Karpas-422 (cell line): ENCODE measurements around the gene HNRNPUL2. TPM values are rescaled to one million over a fixed set of nuclear protein-coding genes. Genes with fewer than 3 reads are reported as not detected.
A peak's percentile ranks its signal among the peaks of the same experiment; 100 is the strongest.
"Not testable (repeated sequence)": the region's sequence is repeated elsewhere in the genome, so short reads cannot be mapped to it uniquely, and the experiment has no call there.

Experiments
- DNase-seq: peaks from one replicate; pipeline ENCODE4 v3.0.0-alpha.2; 2015
- H2AFZ ChIP-seq: fragments of 200-600 bp; sonication (generic); 2 replicates; pipeline ENCODE4 v1.6.1; 2014; ENCODE audit warnings: antibody characterized with exemption, low read length, mixed read lengths
- H3K27ac ChIP-seq: fragments of 200-600 bp; sonication (generic); 2 replicates; pipeline ENCODE4 v1.5.1; 2014; ENCODE audit warnings: mild to moderate bottlenecking, low read length, moderate library complexity
- H3K27me3 ChIP-seq: fragments of 200-600 bp; sonication (generic); 2 replicates; pipeline ENCODE4 v1.6.1; 2014; ENCODE audit warnings: low read length, mixed read lengths
- H3K36me3 ChIP-seq: fragments of 200-600 bp; sonication (generic); 2 replicates; pipeline ENCODE4 v1.6.1; 2014; ENCODE audit warnings: low read length, mixed read lengths; ENCODE audit not compliant: insufficient read depth
- H3K4me1 ChIP-seq: fragments of 200-600 bp; sonication (generic); 2 replicates; pipeline ENCODE4 v1.6.1; 2014; ENCODE audit warnings: mild to moderate bottlenecking, low read length, mixed read lengths
- H3K4me2 ChIP-seq: fragments of 200-600 bp; sonication (generic); 2 replicates; pipeline ENCODE4 v1.6.1; 2014; ENCODE audit warnings: low read length, low read depth, mild to moderate bottlenecking; ENCODE audit not compliant: poor library complexity, severe bottlenecking
- H3K4me3 ChIP-seq: fragments of 200-600 bp; sonication (generic); 2 replicates; pipeline ENCODE4 v1.5.1; 2014; ENCODE audit warnings: mild to moderate bottlenecking, antibody characterized with exemption, low read length, mixed read lengths
- H3K79me2 ChIP-seq: fragments of 200-600 bp; sonication (generic); 2 replicates; pipeline ENCODE4 v1.6.1; 2014; ENCODE audit warnings: mild to moderate bottlenecking, low read length, mixed read lengths
- H3K9ac ChIP-seq: fragments of 200-600 bp; sonication (generic); 2 replicates; pipeline ENCODE4 v1.6.0; 2014; ENCODE audit warnings: low read length
- H3K9me2 ChIP-seq: fragments of 200-600 bp; sonication (generic), shearing (Covaris generic); replicated peaks from 2 replicates; pipeline ENCODE4 v1.6.0; 2014; ENCODE audit warnings: mild to moderate bottlenecking, low read length, moderate library complexity; ENCODE audit not compliant: insufficient read depth
- H3K9me3 ChIP-seq: fragments of 300-700, 200-600 bp; sonication (generic); 2 replicates; pipeline ENCODE4 v1.6.1; 2014; ENCODE audit warnings: low read length, mixed read lengths
- H4K20me1 ChIP-seq: fragments of 200-600 bp; sonication (generic); 2 replicates; pipeline ENCODE4 v1.6.1; 2014; ENCODE audit warnings: mild to moderate bottlenecking, antibody characterized with exemption, low read length, low read depth; ENCODE audit not compliant: insufficient read depth
- total RNA-seq: library from RNA; depleted of rRNA; stranded (reverse); fragments of >200 nt; shearing (Covaris generic); gene quantifications from 2 replicates; pipeline ENCODE4 v1.2.3, GENCODE V29; 2014; ENCODE audit warnings: low replicate concordance

Gene HNRNPUL2
- total RNA-seq, 1 experiment from 2014 or later = 13.9 TPM

DNA sequence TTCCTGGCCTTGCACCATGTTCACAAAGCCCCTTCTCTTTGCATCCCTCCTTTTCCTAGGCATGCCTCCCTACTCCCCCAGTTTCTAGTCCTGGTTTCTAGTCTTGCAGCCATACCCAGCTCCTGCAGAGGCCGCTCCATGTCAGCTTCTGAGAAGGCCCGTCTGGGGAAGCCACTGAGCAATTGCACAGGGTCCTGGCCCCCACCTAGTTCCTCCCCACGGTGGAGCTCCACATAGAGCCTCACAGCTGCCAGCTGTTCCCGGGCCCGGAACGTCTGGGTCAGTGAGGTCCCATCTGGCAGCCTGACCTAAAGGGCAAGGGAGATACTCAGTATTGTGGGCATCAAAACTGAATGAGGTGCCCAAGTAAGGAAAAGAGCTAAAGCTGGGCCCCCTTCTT is 50.6 kb downstream of the HNRNPUL2 start:
- Histone ChIP-seq H3K9ac (peak overlapping the region; percentile 97; the same call in 1 of the 2 replicates), H4K20me1 (no peaks in the 10 kb centered on the region; the same call in 1 of the 2 replicates), H3K9me3 (no peaks in the 10 kb centered on the region), H3K4me3 (no peak overlapping the region; the same call in 1 of the 2 replicates), H3K9me2 (no peaks in the 10 kb centered on the region), H3K79me2 (peaks cover 55% of the 10 kb centered on the region), H3K36me3 (peaks cover 9% of the 10 kb centered on the region; the same call in 1 of the 2 replicates), H3K4me2 (peak overlapping the region; percentile 100), H3K27ac (no peak overlapping the region), H3K27me3 (no peaks in the 10 kb centered on the region), H2AFZ (no peak overlapping the region), H3K4me1 (peaks cover 42% of the 10 kb centered on the region)
- DNase-seq = peak; percentile 33

DNA sequence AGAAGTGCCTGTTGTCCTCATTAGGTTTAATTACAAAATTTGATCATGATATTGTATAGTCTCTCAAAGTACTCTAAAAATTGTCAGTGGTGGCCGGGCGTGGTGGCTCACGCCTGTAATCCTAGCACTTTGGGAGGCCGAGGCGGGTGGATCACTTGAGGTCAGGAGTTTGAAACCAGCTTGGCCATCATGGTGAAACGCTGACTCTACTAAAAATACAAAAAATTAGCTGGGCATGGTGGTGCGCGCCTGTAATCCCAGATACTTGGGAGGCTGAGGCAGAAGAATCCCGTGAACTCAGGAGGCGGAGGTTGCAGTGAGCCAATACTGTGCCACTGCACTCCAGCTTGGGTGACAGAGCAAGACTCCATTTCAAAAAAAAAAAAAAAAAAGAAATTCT is 51.8 kb downstream of the HNRNPUL2 start:
- H3K27ac ChIP-seq, H4K20me1 ChIP-seq, H3K9me2 ChIP-seq, H3K4me3 ChIP-seq, H3K9ac ChIP-seq, DNase-seq, H3K27me3 ChIP-seq, H3K9me3 ChIP-seq, H3K4me2 ChIP-seq, H3K36me3 ChIP-seq, H2AFZ ChIP-seq: not testable (repeated sequence)
- Histone ChIP-seq H3K79me2 (peaks cover 67% of the 10 kb centered on the region), H3K4me1 (peaks cover 43% of the 10 kb centered on the region)

DNA sequence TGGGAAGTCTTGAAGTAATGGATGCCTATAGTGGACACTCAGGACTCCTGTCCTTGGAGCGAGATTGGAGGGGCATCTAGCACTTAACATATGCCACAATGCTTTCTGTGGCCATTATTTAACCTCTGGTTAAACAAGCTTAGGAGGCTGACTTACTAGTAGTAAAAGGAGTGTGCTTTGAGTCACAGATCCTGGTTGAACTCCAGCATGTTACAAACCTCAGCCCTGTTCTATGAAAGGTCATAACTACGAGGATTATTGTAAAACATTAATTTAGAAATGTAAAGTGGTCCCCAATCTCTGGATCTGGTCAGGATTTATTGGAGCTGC is 54.1 kb downstream of the HNRNPUL2 start:
- H3K4me1 ChIP-seq = peaks cover 42% of the 10 kb centered on the region
- H3K4me3 ChIP-seq = peak overlapping the region; percentile 95
- H4K20me1 ChIP-seq = no peaks in the 10 kb centered on the region; the same call in 1 of the 2 replicates
- H3K9me3 ChIP-seq = no peaks in the 10 kb centered on the region
- H3K9me2 ChIP-seq = no peaks in the 10 kb centered on the region
- peaks cover 68% of the 10 kb centered on the region for H3K79me2 ChIP-seq
- peaks cover 9% of the 10 kb centered on the region; the same call in 1 of the 2 replicates for H3K36me3 ChIP-seq
- peak overlapping the region; percentile 96 for H3K9ac ChIP-seq
- no peak overlapping the region for H3K27ac ChIP-seq
- H3K27me3 ChIP-seq = no peaks in the 10 kb centered on the region
- no peak for DNase-seq
- peak overlapping the region; percentile 93 for H3K4me2 ChIP-seq
- H2AFZ ChIP-seq = no peak overlapping the region

DNA sequence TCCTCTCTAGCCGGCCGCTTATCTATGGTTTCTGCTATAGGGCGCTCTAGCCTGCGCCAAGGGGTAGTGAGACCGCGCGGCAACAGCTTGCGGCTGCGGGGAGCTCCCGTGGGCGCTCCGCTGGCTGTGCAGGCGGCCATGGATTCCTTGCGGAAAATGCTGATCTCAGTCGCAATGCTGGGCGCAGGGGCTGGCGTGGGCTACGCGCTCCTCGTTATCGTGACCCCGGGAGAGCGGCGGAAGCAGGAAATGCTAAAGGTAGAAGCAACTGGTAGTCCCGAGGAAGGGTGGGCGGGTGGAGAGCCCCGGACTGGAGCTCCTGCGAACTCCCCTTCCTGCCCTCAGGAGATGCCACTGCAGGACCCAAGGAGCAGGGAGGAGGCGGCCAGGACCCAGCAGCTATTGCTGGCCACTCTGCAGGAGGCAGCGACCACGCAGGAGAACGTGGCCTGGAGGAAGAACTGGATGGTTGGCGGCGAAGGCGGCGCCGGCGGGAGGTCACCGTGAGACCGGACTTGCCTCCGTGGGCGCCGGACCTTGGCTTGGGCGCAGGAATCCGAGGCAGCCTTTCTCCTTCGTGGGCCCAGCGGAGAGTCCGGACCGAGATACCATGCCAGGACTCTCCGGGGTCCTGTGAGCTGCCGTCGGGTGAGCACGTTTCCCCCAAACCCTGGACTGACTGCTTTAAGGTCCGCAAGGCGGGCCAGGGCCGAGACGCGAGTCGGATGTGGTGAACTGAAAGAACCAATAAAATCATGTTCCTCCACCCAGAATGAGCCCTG is 55.5 kb downstream of the HNRNPUL2 start, which contains the start of the genes LBHD1 and UQCC3:
TSS of gene LBHD1 (minus strand) at position 660 of the 782 bp plus-strand sequence. CDS start 2,236 bp downstream, outside the sequence.
TSS of gene UQCC3 (plus strand) at position 66 of the 782 bp plus-strand sequence. CDS start at position 139, 73 bp downstream.
- Histone ChIP-seq H3K9ac (peak within 1 kb of the TSS; percentile 96), H2AFZ (peak within 1 kb of the TSS; percentile 17; the same call in 1 of the 2 replicates), H3K27ac (peak within 1 kb of the TSS; percentile 88), H3K4me3 (peak within 1 kb of the TSS; percentile 95), H3K4me2 (peak within 1 kb of the TSS; percentile 93), H3K4me1 (peaks cover 39% of the 10 kb centered on the region), H4K20me1 (no peaks in the 10 kb centered on the region), H3K9me3 (no peaks in the 10 kb centered on the region), H3K36me3 (peaks cover 8% of the 10 kb centered on the region; the same call in 1 of the 2 replicates), H3K79me2 (peaks cover 63% of the 10 kb centered on the region), H3K9me2 (no peaks in the 10 kb centered on the region), H3K27me3 (no peaks in the 10 kb centered on the region)
- DNase-seq = peak; percentile 96

DNA sequence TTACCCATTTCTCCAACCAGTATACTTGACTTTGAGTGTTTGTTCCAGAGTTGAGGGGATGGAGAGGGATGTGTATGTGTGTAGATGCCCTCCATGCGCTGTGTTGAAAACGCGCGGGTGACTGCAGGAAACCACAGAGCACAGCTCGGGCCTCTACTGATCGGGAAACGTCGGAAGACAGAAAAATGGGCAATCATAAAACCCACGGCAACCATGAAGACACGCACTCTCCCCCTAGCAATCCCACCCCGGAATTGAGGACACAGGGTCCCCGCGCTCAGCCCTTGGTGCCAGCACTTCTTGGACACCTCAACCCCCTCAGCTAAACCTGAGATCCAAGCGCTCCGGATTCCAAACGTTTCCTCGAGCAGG is 56.0 kb downstream of the HNRNPUL2 start:
- Histone ChIP-seq H2AFZ (no peak overlapping the region), H3K4me2 (peak overlapping the region; percentile 93), H3K9ac (peak overlapping the region; percentile 96), H4K20me1 (no peaks in the 10 kb centered on the region), H3K36me3 (peaks cover 8% of the 10 kb centered on the region; the same call in 1 of the 2 replicates), H3K27ac (peak overlapping the region; percentile 88), H3K4me1 (peaks cover 42% of the 10 kb centered on the region), H3K9me3 (no peaks in the 10 kb centered on the region), H3K4me3 (peak overlapping the region; percentile 95), H3K9me2 (no peaks in the 10 kb centered on the region), H3K79me2 (peaks cover 64% of the 10 kb centered on the region), H3K27me3 (no peaks in the 10 kb centered on the region)
- DNase-seq = no peak

DNA sequence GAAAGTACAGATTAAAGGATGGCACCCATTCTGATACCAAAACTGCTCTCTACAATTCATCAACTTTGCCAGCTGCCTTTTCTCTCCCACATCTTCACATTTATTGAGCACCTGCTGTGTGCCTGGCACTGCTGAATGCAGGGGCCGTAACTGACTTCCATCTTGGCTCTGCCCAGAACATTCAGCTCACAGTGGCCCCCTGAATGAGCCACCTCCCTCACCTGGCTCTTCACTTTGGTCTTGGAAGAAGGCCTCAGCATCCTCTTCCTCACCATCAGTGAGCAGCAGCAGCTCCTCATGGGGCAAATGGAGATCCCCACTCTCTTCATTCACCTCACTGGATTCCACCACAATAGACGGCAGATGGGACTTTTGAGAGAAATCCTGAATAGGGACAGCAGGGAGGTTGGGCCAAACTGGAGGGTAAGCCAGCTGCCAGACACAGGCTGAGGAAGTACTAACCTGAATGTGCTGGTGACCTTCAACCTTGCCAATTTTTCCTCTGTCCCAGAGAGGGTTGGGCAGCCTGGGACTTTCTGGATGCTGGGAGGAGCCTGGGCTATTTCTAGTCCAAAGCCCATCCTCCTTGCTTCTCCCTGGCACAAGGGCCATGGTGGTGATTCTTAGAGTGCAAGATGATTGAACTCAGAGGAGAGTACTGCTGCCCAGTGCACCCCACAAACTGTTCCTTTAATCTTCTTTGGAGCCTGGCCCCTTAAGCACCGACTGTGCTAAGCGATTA is 57.7 kb downstream of the HNRNPUL2 start:
- H3K4me2 ChIP-seq = peak overlapping the region; percentile 93
- H3K27ac ChIP-seq = peak overlapping the region; percentile 42; the same call in 1 of the 2 replicates
- peaks cover 9% of the 10 kb centered on the region; the same call in 1 of the 2 replicates for H3K36me3 ChIP-seq
- peaks cover 77% of the 10 kb centered on the region for H3K79me2 ChIP-seq
- no peak overlapping the region for H3K4me3 ChIP-seq
- H3K4me1 ChIP-seq = peaks cover 49% of the 10 kb centered on the region
- peak overlapping the region; percentile 14; the same call in 1 of the 2 replicates for H3K9ac ChIP-seq
- H3K9me3 ChIP-seq = no peaks in the 10 kb centered on the region
- no peaks in the 10 kb centered on the region; the same call in 1 of the 2 replicates for H4K20me1 ChIP-seq
- no peak overlapping the region for H2AFZ ChIP-seq
- no peaks in the 10 kb centered on the region for H3K9me2 ChIP-seq
- no peak for DNase-seq
- no peaks in the 10 kb centered on the region for H3K27me3 ChIP-seq

DNA sequence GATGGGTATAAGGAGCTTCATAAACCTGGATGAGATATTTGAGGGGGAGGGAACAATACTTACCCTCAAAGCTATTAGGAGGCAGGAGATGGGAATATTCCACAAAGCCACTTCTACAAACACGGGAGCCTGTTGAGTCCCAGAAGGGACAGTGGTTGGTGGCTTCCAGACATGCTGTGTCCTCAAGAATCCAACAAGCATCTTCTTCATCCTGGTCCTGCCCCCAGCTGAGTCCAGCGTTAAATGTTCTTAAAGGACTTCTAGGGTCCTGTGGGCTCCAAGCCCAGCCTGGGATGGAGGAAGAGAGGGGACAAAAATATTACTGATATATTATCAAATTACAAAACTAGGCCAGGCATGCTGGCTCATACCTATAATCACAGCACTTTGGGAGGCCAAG is 59.8 kb downstream of the HNRNPUL2 start:
- Histone ChIP-seq H3K9me3 (no peaks in the 10 kb centered on the region), H3K36me3 (peaks cover 15% of the 10 kb centered on the region), H3K9me2 (no peaks in the 10 kb centered on the region), H3K4me1 (peaks cover 46% of the 10 kb centered on the region), H3K27ac (peak overlapping the region; percentile 88), H3K9ac (peak overlapping the region; percentile 100), H3K27me3 (no peaks in the 10 kb centered on the region), H4K20me1 (no peaks in the 10 kb centered on the region; the same call in 1 of the 2 replicates), H3K4me2 (peak overlapping the region; percentile 76), H2AFZ (no peak overlapping the region), H3K79me2 (peaks cover 73% of the 10 kb centered on the region), H3K4me3 (peak overlapping the region; percentile 100; the same call in 1 of the 2 replicates)
- DNase-seq = no peak
